ENCODE measurements around the gene PDE8B. TPM values are rescaled to one million over a fixed set of nuclear protein-coding genes. Genes with fewer than 3 reads are reported as not detected.

The PDE8B gene
- total and polyA plus RNA-seq, 2 donors (not counting 1 experiment from before 2014, with no cell fraction given), result 0.07 TPM; not detected in 1

GRCh38 chr5:77218263-77218662, 7.8 kb downstream of the PDE8B start:
- Histone ChIP-seq H3K4me1 (ENCODE audit: control insufficient read depth in 2 of 2, insufficient read depth in 2 of 2, low read length in 2 of 2) (no peaks in the 10 kb centered on the region), H4K20me1 (ENCODE audit: control insufficient read depth, insufficient read depth, low read length, poor library complexity, severe bottlenecking) (no peaks in the 10 kb centered on the region), H3K36me3 (replicated peaks in 1 of 2; ENCODE audit: control extremely low read depth in 1 of 2, control insufficient read depth in 1 of 2, extremely low read depth in 1 of 2, insufficient read depth in 2 of 2, low read length in 1 of 2) (no peaks in the 10 kb centered on the region), H3K9ac (ENCODE audit: low read length) (no peak overlapping the region), H3K79me2 (ENCODE audit: control insufficient read depth, insufficient read depth, low read length) (no peaks in the 10 kb centered on the region), H3K27me3 (replicated peaks in 1 of 4; ENCODE audit: control extremely low read depth in 1 of 4, control insufficient read depth in 3 of 4, insufficient read depth in 4 of 4, low read length in 3 of 4) (peaks cover 0 to 13% (median 10%) of the 10 kb centered on the region in 4 experiments), H2AFZ (ENCODE audit: insufficient read depth, low read depth, low read length, poor library complexity, severe bottlenecking) (no peak overlapping the region), H3K27ac (ENCODE audit: low read length in 2 of 2) (no peak overlapping the region), H3K4me3 (ENCODE audit: control extremely low read depth in 1 of 5, extremely low read depth in 1 of 5, insufficient read depth in 1 of 5, low read depth in 2 of 5, low read length in 4 of 5) (no peak overlapping the region), H3K9me3 (ENCODE audit: control extremely low read depth in 1 of 3, control insufficient read depth in 2 of 3, insufficient read depth in 1 of 3, low read length in 2 of 3) (no peaks in the 10 kb centered on the region), H3K4me2 (replicated peaks; ENCODE audit: low read depth, low read length, poor library complexity, severe bottlenecking) (no peak overlapping the region)
- ATAC-seq (ENCODE audit: low read depth), result no peak
- Mint-ChIP-seq H3K4me1 (no peaks in the 10 kb centered on the region), H3K4me3 (no peak overlapping the region), H3K27me3 (peaks cover 49% of the 10 kb centered on the region), H3K9me3 (ENCODE audit: insufficient read depth) (no peaks in the 10 kb centered on the region), H3K27ac (no peak overlapping the region)
- ChIA-PET CTCF (no interaction called here), POLR2A (no interaction called here)
- TF ChIP-seq EZH2 (IDR thresholded peaks at IDR 0.05; ENCODE audit: borderline replicate concordance, insufficient read depth, low read depth, low read length, poor library complexity, severe bottlenecking), result no peak
- TF ChIP-seq CTCF (IDR thresholded peaks at IDR 0.05), result no peak
- intact Hi-C loops (cut with micrococcal nuclease), result no loop called here
- WGBS (ENCODE audit: insufficient coverage), result 80% methylated on average over 1 of the region's 4 CpGs
- no peak for DNase-seq

- CTCF ChIA-PET, result no interaction called here
- no peak overlapping the region for H3K4me2 ChIP-seq (replicated peaks; ENCODE audit: low read depth, low read length, poor library complexity, severe bottlenecking)
- no peak overlapping the region for H3K27ac ChIP-seq (ENCODE audit: low read length in 2 of 2)
- no peak overlapping the region for H2AFZ ChIP-seq (ENCODE audit: insufficient read depth, low read depth, low read length, poor library complexity, severe bottlenecking)
- no peak overlapping the region for H3K4me3 ChIP-seq (ENCODE audit: control extremely low read depth in 1 of 5, extremely low read depth in 1 of 5, insufficient read depth in 1 of 5, low read depth in 2 of 5, low read length in 4 of 5)
- intact Hi-C loops (cut with micrococcal nuclease), result no loop called here
- no peak for ATAC-seq (ENCODE audit: low read depth)
- WGBS (ENCODE audit: insufficient coverage), result no CpG with 5 or more reads among the region's 3 CpGs
- H3K27me3 Mint-ChIP-seq, result peaks cover 43% of the 10 kb centered on the region
- no peak overlapping the region for H3K4me3 Mint-ChIP-seq
- no peaks in the 10 kb centered on the region for H3K36me3 ChIP-seq (replicated peaks in 1 of 2; ENCODE audit: control extremely low read depth in 1 of 2, control insufficient read depth in 1 of 2, extremely low read depth in 1 of 2, insufficient read depth in 2 of 2, low read length in 1 of 2)
- no peak for TF ChIP-seq EZH2 (IDR thresholded peaks at IDR 0.05; ENCODE audit: borderline replicate concordance, insufficient read depth, low read depth, low read length, poor library complexity, severe bottlenecking)
- no peak for TF ChIP-seq CTCF (IDR thresholded peaks at IDR 0.05)
- no peak overlapping the region for H3K27ac Mint-ChIP-seq
- peaks cover 0 to 7% (median under 1%) of the 10 kb centered on the region in 4 experiments for H3K27me3 ChIP-seq (replicated peaks in 1 of 4; ENCODE audit: control extremely low read depth in 1 of 4, control insufficient read depth in 3 of 4, insufficient read depth in 4 of 4, low read length in 3 of 4)
- no peaks in the 10 kb centered on the region for H3K4me1 Mint-ChIP-seq
- no peaks in the 10 kb centered on the region for H4K20me1 ChIP-seq (ENCODE audit: control insufficient read depth, insufficient read depth, low read length, poor library complexity, severe bottlenecking)
- no peaks in the 10 kb centered on the region for H3K9me3 ChIP-seq (ENCODE audit: control extremely low read depth in 1 of 3, control insufficient read depth in 2 of 3, insufficient read depth in 1 of 3, low read length in 2 of 3)
- DNase-seq, result no peak
- no peaks in the 10 kb centered on the region for H3K9me3 Mint-ChIP-seq (ENCODE audit: insufficient read depth)
- no peaks in the 10 kb centered on the region for H3K4me1 ChIP-seq (ENCODE audit: control insufficient read depth in 2 of 2, insufficient read depth in 2 of 2, low read length in 2 of 2)
- POLR2A ChIA-PET, result no interaction called here
- H3K9ac ChIP-seq (ENCODE audit: low read length), result no peak overlapping the region
- no peaks in the 10 kb centered on the region for H3K79me2 ChIP-seq (ENCODE audit: control insufficient read depth, insufficient read depth, low read length)
Observed at GRCh38 chr5:77221115-77221514, 10.6 kb downstream of the PDE8B start.
